Upper lobe of right lung (tissue), 1 donor: ENCODE measurements around the gene STYXL2. TPM values are rescaled to one million over a fixed set of nuclear protein-coding genes. Genes with fewer than 3 reads are reported as not detected.

ENCODE experiments used
- ATAC-seq: fragments of 200-7000 bp; cut with Tn5 transposase; one replicate; pipeline ENCODE4 v1.9.1; 2020; ENCODE audit warnings: mild to moderate bottlenecking, moderate library complexity
- DNase-seq: peaks from one replicate; pipeline ENCODE4 v3.0.0-alpha.2; 2020
- H3K27ac ChIP-seq: fragments of 200-600 bp; one replicate; pipeline ENCODE4 v1.8.0; 2022
- H3K27me3 ChIP-seq: fragments of 200-600 bp; one replicate; pipeline ENCODE4 v1.8.0; 2022; ENCODE audit warnings: mild to moderate bottlenecking
- H3K36me3 ChIP-seq: fragments of 200-600 bp; one replicate; pipeline ENCODE4 v1.8.0; 2022
- H3K4me1 ChIP-seq: fragments of 200-600 bp; one replicate; pipeline ENCODE4 v1.8.0; 2022
- H3K4me3 ChIP-seq: fragments of 200-600 bp; one replicate; pipeline ENCODE4 v1.8.0; 2022; ENCODE audit warnings: mild to moderate bottlenecking
- H3K9me3 ChIP-seq: fragments of 200-600 bp; one replicate; pipeline ENCODE4 v1.8.0; 2022
- CTCF ChIP-seq: fragments of 200-600 bp; IDR thresholded peaks from one replicate; pipeline ENCODE4 v1.8.0; 2022; ENCODE audit warnings: antibody characterized with exemption
- intact Hi-C: fragments of 100-400 bp; cut with DNase I; formaldehyde crosslinking; loops from one replicate; pipeline ENCODE4 v1.11.0; 2022
- total RNA-seq: library from RNA; stranded (reverse); fragmentation: NEBNext Ultra II Directional; extraction: Animal tissue kit (Norgen Biotek cat#: 25700); gene quantifications from one replicate; pipeline ENCODE4 v1.2.1, GENCODE V29; 2021
- donor health status: DM: no; HTN: yes; CAD: no; lungs with severe emphysema.

STYXL2 gene
- total RNA-seq, 1 donor from 2014 or later, result 0.17 TPM

- ATAC-seq, result no peak
- intact Hi-C loops, result no loop called here
- no peaks in the 10 kb centered on the region for H3K9me3 ChIP-seq
Observed at GRCh38 chr1:167141963-167142362, 48.1 kb downstream of the STYXL2 start.

More at GRCh38 chr1:167141963-167142362, 48.1 kb downstream of the STYXL2 start:
- H3K4me3 ChIP-seq, result no peak overlapping the region
- DNase-seq, result no peak
- no peaks in the 10 kb centered on the region for H3K36me3 ChIP-seq
- no peak for TF ChIP-seq CTCF
- no peaks in the 10 kb centered on the region for H3K4me1 ChIP-seq
- no peak overlapping the region for H3K27ac ChIP-seq
- H3K27me3 ChIP-seq, result no peaks in the 10 kb centered on the region

Other genes starting within 250 kb of the STYXL2 start
- 9.5 TPM for gene TADA1, start 217.8 kb upstream of the STYXL2 start, total RNA-seq
- gene ILDR2, start 118.5 kb upstream of the STYXL2 start, total RNA-seq, result 0.98 TPM
- gene MAEL, start 104.8 kb upstream of the STYXL2 start, total RNA-seq, result not detected
- 0.90 TPM for gene GPA33, start 3.7 kb upstream of the STYXL2 start, total RNA-seq
- gene POU2F1, start 126.8 kb downstream of the STYXL2 start, total RNA-seq, result 15.3 TPM